D721Med (cell line): ENCODE results near the gene NRAS.

Experiments
- DNase-seq: peaks from one replicate; pipeline ENCODE4 v3.0.0; 2011; ENCODE audit warnings: low spot score; ENCODE audit not compliant: insufficient read length
- FAIRE-seq: peaks from 2 replicates; lab custom pipeline; 2011; peaks lifted over from hg19 to GRCh38; lab: Jason Lieb, UNC
- TF ChIP-seq, protein P1 (sequence below): IDR thresholded peaks from 2 replicates; pipeline ENCODE4 v1.5.1; 2012; ENCODE audit warnings: mild to moderate bottlenecking, control low read depth; ENCODE audit not compliant: insufficient read depth; ENCODE audit errors: missing control alignments

The NRAS gene

GRCh38 chr1:114723915-114724314, 7.3 kb upstream of the NRAS start:
- FAIRE-seq: no peak
- DNase-seq: no peak
- TF ChIP-seq, protein P1, sequence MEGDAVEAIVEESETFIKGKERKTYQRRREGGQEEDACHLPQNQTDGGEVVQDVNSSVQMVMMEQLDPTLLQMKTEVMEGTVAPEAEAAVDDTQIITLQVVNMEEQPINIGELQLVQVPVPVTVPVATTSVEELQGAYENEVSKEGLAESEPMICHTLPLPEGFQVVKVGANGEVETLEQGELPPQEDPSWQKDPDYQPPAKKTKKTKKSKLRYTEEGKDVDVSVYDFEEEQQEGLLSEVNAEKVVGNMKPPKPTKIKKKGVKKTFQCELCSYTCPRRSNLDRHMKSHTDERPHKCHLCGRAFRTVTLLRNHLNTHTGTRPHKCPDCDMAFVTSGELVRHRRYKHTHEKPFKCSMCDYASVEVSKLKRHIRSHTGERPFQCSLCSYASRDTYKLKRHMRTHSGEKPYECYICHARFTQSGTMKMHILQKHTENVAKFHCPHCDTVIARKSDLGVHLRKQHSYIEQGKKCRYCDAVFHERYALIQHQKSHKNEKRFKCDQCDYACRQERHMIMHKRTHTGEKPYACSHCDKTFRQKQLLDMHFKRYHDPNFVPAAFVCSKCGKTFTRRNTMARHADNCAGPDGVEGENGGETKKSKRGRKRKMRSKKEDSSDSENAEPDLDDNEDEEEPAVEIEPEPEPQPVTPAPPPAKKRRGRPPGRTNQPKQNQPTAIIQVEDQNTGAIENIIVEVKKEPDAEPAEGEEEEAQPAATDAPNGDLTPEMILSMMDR: no peak

DNA sequence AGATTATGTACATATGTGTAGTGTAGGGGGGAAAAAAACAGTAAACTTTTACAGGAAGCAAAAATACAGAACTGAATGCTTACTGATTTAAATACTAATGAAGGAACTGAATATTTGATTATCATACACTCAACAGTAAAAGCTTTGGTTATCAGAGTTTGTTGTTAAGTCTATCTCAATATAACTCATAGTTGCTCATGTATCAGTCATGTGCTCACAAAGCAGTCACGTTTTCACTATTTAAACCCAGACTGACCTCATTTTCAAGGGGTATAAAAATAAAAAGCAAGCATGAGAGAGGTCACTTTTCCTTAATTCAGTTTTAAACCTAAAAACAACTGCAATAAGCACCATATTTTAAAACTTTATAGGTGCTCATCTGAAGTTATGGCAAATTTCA, 6.9 kb upstream of the NRAS start:
- FAIRE-seq (no peak), DNase-seq (no peak)
- TF ChIP-seq, protein P1: no peak

DNA sequence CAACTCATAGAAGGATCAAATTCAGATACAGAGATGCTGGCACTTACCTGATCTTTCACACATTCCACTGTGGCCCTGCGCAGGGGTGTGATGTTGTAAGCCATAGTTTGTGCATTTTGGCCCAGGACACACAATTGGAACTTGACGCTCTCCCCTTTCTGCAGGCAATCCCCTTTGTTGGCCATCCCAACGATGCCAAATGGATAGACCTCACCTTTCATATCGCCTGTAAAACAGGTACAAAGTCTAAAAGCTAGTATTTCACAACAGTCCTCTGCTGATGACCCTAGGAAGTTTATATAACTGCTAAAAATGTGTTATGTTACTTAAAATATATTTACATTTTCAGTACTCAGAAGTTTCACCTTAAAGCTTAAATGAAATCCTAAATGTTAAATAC, 3.9 kb upstream of the NRAS start:
- FAIRE-seq (no peak), DNase-seq (no peak)
- TF ChIP-seq, protein P1: no peak

- TF ChIP-seq, protein P1: no peak
- FAIRE-seq: no peak
- no peak for DNase-seq
Observed at GRCh38 chr1:114719424-114719787, 2.8 kb upstream of the NRAS start.

GRCh38 chr1:114718661-114719423, 2.3 kb upstream of the NRAS start:
- FAIRE-seq (no peak), DNase-seq (no peak)
- TF ChIP-seq, protein P1: no peak

DNA sequence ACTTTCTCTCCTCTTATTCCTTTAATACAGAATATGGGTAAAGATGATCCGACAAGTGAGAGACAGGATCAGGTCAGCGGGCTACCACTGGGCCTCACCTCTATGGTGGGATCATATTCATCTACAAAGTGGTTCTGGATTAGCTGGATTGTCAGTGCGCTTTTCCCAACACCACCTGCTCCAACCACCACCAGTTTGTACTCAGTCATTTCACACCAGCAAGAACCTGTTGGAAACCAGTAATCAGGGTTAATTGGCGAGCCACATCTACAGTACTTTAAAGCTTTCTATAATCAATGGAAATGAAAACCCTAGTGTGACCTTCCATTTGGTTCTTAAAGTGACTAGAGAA, 643 bp downstream of the NRAS start:
- FAIRE-seq (no peak), DNase-seq (no peak)
- TF ChIP-seq, protein P1: no peak

GRCh38 chr1:114712977-114713376, 3.6 kb downstream of the NRAS start:
- TF ChIP-seq, protein P1: no peak
- FAIRE-seq (no peak), DNase-seq (no peak)
